K562 (cell line): ENCODE results near the gene ELOVL1. TPM values are rescaled to one million over a fixed set of nuclear protein-coding genes. Genes with fewer than 3 reads are reported as not detected.

Source experiments
- ARHGAP35 ChIP-seq: fragments of 450-650 bp; IDR thresholded peaks from 2 replicates; pipeline ENCODE4 v1.6.1; 2018; ENCODE audit not compliant: partially characterized antibody
- CBFA2T2 ChIP-seq: fragments of 450-650 bp; conservative IDR thresholded peaks from 2 replicates; pipeline ENCODE4 v1.6.1; 2017; ENCODE audit warnings: mild to moderate bottlenecking
- CC2D1A ChIP-seq: fragments of 450-650 bp; IDR thresholded peaks from 2 replicates; pipeline ENCODE4 v1.6.1; 2017; ENCODE audit warnings: mild to moderate bottlenecking
- CHD1 ChIP-seq: fragments of 200-600 bp; sonication (generic); IDR thresholded peaks from one replicate; pipeline ENCODE4 v1.6.1; 2012; ENCODE audit warnings: mild to moderate bottlenecking, moderate library complexity, low read length, inconsistent platforms
- ETS2 ChIP-seq: IDR thresholded peaks from 2 replicates; pipeline ENCODE4 v1.6.1; 2016; ENCODE audit warnings: borderline replicate concordance, missing genetic modification characterization, mild to moderate bottlenecking, moderate library complexity, missing compliant biosample characterization; ENCODE audit not compliant: poor library complexity, severe bottlenecking
- FIP1L1 ChIP-seq: fragments of 200-400 bp; formaldehyde crosslinking; IDR thresholded peaks from 2 replicates; pipeline ENCODE4 v1.6.1; 2018; ENCODE audit warnings: mild to moderate bottlenecking, low read depth, low read length; ENCODE audit not compliant: poor library complexity, severe bottlenecking
- FOXA3 ChIP-seq, 2 experiments: fragments of 450-650 bp in 1 of 2; sonication (generic) in 1 of 2; formaldehyde crosslinking; IDR thresholded peaks in 1 of 2; conservative IDR thresholded peaks in 1 of 2; 2 replicates each; pipeline versions ENCODE4 v1.4.0 to v1.8.0; 2020 to 2022; ENCODE audit warnings: mild to moderate bottlenecking in 2 of 2, missing genetic modification reagents in 1 of 2
- FOXJ2 ChIP-seq: fragments of 200-800 bp; sonication (Bioruptor generic); IDR thresholded peaks from 2 replicates; pipeline ENCODE4 v1.6.1; 2016; ENCODE audit warnings: missing genetic modification characterization, missing compliant biosample characterization
- GATAD2A ChIP-seq: fragments of 450-650 bp; IDR thresholded peaks from 2 replicates; pipeline ENCODE4 v1.6.1; 2017
- MTF1 ChIP-seq: fragments of 250-450 bp; sonication (Bioruptor Pico); IDR thresholded peaks from 2 replicates; pipeline ENCODE4 v1.9.0; 2021; ENCODE audit warnings: moderate library complexity, mild to moderate bottlenecking, inconsistent platforms, borderline replicate concordance
- NFATC3 ChIP-seq: fragments of 450-650 bp; IDR thresholded peaks from 2 replicates; pipeline ENCODE4 v1.6.1; 2017; ENCODE audit warnings: mild to moderate bottlenecking
- NFE2L1 ChIP-seq: fragments of 450-650 bp; IDR thresholded peaks from 2 replicates; pipeline ENCODE4 v1.6.1; 2016; ENCODE audit warnings: missing genetic modification characterization, low read depth, mild to moderate bottlenecking, missing compliant biosample characterization, moderate library complexity, borderline replicate concordance
- PCBP2 ChIP-seq: fragments of 200-400 bp; formaldehyde crosslinking; IDR thresholded peaks from 2 replicates; pipeline ENCODE4 v1.6.1; 2018; ENCODE audit warnings: low read length, low read depth, mild to moderate bottlenecking, moderate library complexity; ENCODE audit not compliant: poor library complexity, severe bottlenecking
- POLR2A ChIP-seq: fragments of 450-650 bp; conservative IDR thresholded peaks from 2 replicates; pipeline ENCODE4 v1.6.1; 2016
- PPARD ChIP-seq: fragments of 250-450 bp; sonication (Bioruptor Pico); IDR thresholded peaks from 2 replicates; pipeline ENCODE4 v1.8.0; 2022; ENCODE audit warnings: inconsistent platforms, mild to moderate bottlenecking, moderate library complexity
- PRPF4 ChIP-seq: fragments of 200-400 bp; formaldehyde crosslinking; IDR thresholded peaks from one replicate; pipeline ENCODE4 v1.6.1; 2017; ENCODE audit warnings: low read length, low read depth, mild to moderate bottlenecking; ENCODE audit not compliant: insufficient read depth, poor library complexity, severe bottlenecking
- PURB ChIP-seq: sonication (generic); formaldehyde crosslinking; IDR thresholded peaks from 2 replicates; pipeline ENCODE4 v1.9.0; 2021; ENCODE audit warnings: low read depth, mild to moderate bottlenecking, missing genetic modification reagents
- RBM22 ChIP-seq: fragments of 200-400 bp; formaldehyde crosslinking; IDR thresholded peaks from 2 replicates; pipeline ENCODE4 v1.6.1; 2018; ENCODE audit warnings: low read length, low read depth; ENCODE audit not compliant: poor library complexity, severe bottlenecking
- SRSF9 ChIP-seq: fragments of 200-400 bp; formaldehyde crosslinking; IDR thresholded peaks from 2 replicates; pipeline ENCODE4 v1.6.1; 2017; ENCODE audit warnings: low read depth, low read length, borderline replicate concordance
- ZNF184 ChIP-seq: sonication (generic); formaldehyde crosslinking; IDR thresholded peaks from 2 replicates; pipeline ENCODE4 v1.5.0; 2020; ENCODE audit warnings: missing genetic modification reagents
- ZNF217 ChIP-seq: sonication (generic); formaldehyde crosslinking; IDR thresholded peaks from 2 replicates; pipeline ENCODE4 v1.8.0; 2022; ENCODE audit warnings: mild to moderate bottlenecking, missing genetic modification reagents
- ZNF263 ChIP-seq: sonication (generic); formaldehyde crosslinking; IDR thresholded peaks from 2 replicates; pipeline ENCODE4 v1.8.0; 2022; ENCODE audit warnings: mild to moderate bottlenecking, missing genetic modification reagents, borderline replicate concordance
- ZNF3 ChIP-seq: fragments of 250-450 bp; sonication (Bioruptor Pico); IDR thresholded peaks from 2 replicates; pipeline ENCODE4 v1.5.0; 2021; ENCODE audit warnings: mild to moderate bottlenecking, moderate library complexity
- ZNF408 ChIP-seq: fragments of 250-450 bp; sonication (Bioruptor Pico); IDR thresholded peaks from 2 replicates; pipeline ENCODE4 v1.4.0; 2020; ENCODE audit warnings: low read depth, mild to moderate bottlenecking, moderate library complexity
- ZNF436 ChIP-seq: fragments of 250-450, 450-650 bp; sonication (Bioruptor Pico); formaldehyde crosslinking; IDR thresholded peaks from 2 replicates; pipeline ENCODE4 v1.7.0; 2020; ENCODE audit warnings: mild to moderate bottlenecking
- ZNF57 ChIP-seq: fragments of 450-650 bp; formaldehyde crosslinking; IDR thresholded peaks from 2 replicates; pipeline ENCODE4 v1.4.0; 2020; ENCODE audit warnings: mild to moderate bottlenecking, moderate library complexity
- polyA plus RNA-seq, 8 experiments: library from polyadenylated mRNA; depleted of rRNA in 4 of 8; stranded (reverse) in 5 of 8; unstranded in 3 of 8; fragments of >200 nt; fragmentation: Nextera tagmentation in 2 of 8; fragmentation: Illumina TruSeq in 1 of 8; extraction: Ambion mirVana in 2 of 8; extraction: Trizol in 1 of 8; gene quantifications; 2 replicates each; pipeline versions ENCODE4 v1.2.1 to v1.2.3, GENCODE V29; 2011 to 2014; ENCODE audit warnings: inconsistent platforms in 1 of 8, missing spikeins in 1 of 8
- total RNA-seq, 7 experiments: library from RNA; depleted of rRNA in 6 of 7; stranded (reverse); fragments of >200 nt in 6 of 7; fragmentation: Illumina TruSeq in 2 of 7; extraction: Trizol in 2 of 7; gene quantifications; 2 replicates each; pipeline versions ENCODE4 v1.2.1 to v1.2.3, GENCODE V29; 2011 to 2021; ENCODE audit warnings: low replicate concordance in 1 of 7
- TF ChIP-seq, protein P1 (sequence below): fragments of 450-650 bp; IDR thresholded peaks from 2 replicates; pipeline ENCODE4 v1.6.1; 2016; ENCODE audit warnings: missing biosample characterization, missing genetic modification characterization

ELOVL1 gene
- total and polyA plus RNA-seq, 9 of the 15 experiments (the other 6 are each of a cell fraction or from before 2014, with no cell fraction given): 51.0 to 157 (median 70.3) TPM

DNA sequence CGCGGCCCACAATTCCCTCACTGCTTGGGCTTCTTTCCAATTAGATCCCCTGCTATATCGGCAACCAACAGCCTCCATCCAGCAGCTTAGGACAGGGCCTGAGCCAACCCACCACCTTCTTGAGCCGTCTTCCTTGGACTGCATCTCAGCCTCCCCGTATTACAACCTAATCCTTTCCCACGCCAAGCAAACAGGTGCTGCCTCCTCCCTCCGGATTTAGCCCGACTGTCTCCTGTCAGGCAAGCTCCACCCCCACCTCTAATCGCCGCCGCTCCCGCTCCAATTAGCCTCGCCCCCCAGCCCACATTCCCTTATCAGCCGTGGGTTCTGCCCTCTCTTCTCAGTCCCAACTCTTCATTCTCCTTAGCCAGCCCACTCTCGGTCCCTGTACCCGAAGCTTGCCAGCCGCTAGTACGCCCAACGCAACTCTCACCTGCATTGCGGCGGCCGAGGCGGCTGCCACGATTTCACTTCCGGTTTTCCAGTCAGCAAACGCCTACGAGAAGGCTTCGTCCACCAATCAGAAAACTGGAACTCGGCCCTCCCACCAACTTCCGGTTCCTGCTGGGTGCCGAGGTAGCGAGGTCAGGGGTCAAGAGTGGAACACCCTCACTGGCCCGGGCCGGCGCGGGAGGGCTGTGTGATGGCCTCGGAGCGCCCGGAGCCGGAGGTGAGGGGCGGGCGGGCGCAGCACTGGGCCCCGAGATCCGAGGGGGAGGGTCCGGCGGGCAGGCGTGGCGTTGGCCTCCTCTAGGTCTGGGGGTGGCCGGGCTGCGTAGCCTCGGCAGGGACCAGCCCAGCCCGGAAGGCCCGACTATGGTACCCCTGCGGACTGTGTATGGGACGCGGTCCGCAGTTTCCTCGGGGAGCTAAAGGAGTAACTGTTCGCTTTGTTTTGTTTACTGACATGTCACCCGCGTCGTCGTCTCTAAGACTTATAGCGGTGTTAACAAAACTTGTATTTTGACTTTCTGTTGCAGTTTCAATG is 21.8 kb upstream of the ELOVL1 start, which contains the start of the genes MED8 and SZT2 (continued):
- no peak for TF ChIP-seq CBFA2T2
- no peak; the same call in 1 of the 2 replicates for TF ChIP-seq GATAD2A
- TF ChIP-seq ETS2: no peak
- TF ChIP-seq FIP1L1: peak; percentile 84
- no peak for TF ChIP-seq NFE2L1 (tag)
- peak; percentile 84 for TF ChIP-seq CHD1
- no peak for TF ChIP-seq PRPF4
- no peak for TF ChIP-seq ZNF408 (CRISPR knock-in tag)
- TF ChIP-seq MTF1 (CRISPR knock-in tag): no peak
- no peak for TF ChIP-seq ZNF217 (CRISPR knock-in tag)
- peak; percentile 99 for TF ChIP-seq POLR2A
- TF ChIP-seq ZNF57: no peak
- TF ChIP-seq ZNF263: peak; percentile 11; the same call in 1 of the 2 replicates
- TF ChIP-seq CC2D1A: no peak
- TF ChIP-seq RBM22: peak; percentile 62
- no peak for TF ChIP-seq PCBP2
- no peak for TF ChIP-seq ZNF3 (CRISPR knock-in tag)
- peak; percentile 33; the same call in 1 of the 2 replicates for TF ChIP-seq NFATC3
- TF ChIP-seq, protein P1, sequence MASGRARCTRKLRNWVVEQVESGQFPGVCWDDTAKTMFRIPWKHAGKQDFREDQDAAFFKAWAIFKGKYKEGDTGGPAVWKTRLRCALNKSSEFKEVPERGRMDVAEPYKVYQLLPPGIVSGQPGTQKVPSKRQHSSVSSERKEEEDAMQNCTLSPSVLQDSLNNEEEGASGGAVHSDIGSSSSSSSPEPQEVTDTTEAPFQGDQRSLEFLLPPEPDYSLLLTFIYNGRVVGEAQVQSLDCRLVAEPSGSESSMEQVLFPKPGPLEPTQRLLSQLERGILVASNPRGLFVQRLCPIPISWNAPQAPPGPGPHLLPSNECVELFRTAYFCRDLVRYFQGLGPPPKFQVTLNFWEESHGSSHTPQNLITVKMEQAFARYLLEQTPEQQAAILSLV (tag): no peak
- TF ChIP-seq ZNF184 (CRISPR knock-in tag): no peak
- TF ChIP-seq FOXA3 (CRISPR knock-in tag; conservative IDR thresholded peaks at IDR 0.05 in 1 of 2, IDR thresholded peaks at IDR 0.05 in 1 of 2): no peak
- TF ChIP-seq FOXJ2 (tag): no peak
- no peak for TF ChIP-seq PPARD (CRISPR knock-in tag)
- no peak for TF ChIP-seq PURB (CRISPR knock-in tag)
- TF ChIP-seq SRSF9: no peak
- TF ChIP-seq ZNF436 (CRISPR knock-in tag): no peak
- peak; percentile 37 for TF ChIP-seq ARHGAP35
